ENCODE results near the gene NUP98.

Gene NUP98

DNA sequence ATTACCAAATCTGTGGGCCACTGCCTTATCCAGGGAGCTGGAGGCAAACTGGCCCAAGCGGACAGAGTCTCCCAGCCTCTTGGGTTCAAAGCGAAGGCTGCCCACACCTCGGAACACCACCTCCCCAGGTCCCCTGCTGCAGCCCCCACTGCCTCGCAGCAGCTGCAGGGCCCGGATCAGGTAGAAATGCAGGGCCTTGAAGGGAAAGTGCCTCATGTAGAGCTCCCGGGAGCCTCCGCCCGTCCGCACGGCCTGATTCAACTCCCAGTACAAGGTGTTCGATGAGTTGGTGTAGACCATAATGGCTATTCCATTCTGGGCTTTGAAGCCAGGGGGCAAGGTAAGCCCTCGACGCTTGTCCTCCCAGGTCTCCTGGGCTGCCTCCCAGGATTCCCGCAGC is 157.5 kb downstream of the NUP98 start:
- Histone ChIP-seq H3K36me3 (no peaks in the 10 kb centered on the region), H3K9me3 (no peaks in the 10 kb centered on the region), H3K27ac (no peak overlapping the region), H3K4me1 (peaks cover 0 to 19% (median 17%) of the 10 kb centered on the region in 4 donors), H3K27me3 (peaks cover 0 to 3% of the 10 kb centered on the region in 2 donors), H3K4me3 (no peak overlapping the region)
- no peak for DNase-seq
- intact Hi-C loops (cut with DNase I; ENCODE audit: low total_unique reads) = no loop called here
- TF ChIP-seq, protein P1, sequence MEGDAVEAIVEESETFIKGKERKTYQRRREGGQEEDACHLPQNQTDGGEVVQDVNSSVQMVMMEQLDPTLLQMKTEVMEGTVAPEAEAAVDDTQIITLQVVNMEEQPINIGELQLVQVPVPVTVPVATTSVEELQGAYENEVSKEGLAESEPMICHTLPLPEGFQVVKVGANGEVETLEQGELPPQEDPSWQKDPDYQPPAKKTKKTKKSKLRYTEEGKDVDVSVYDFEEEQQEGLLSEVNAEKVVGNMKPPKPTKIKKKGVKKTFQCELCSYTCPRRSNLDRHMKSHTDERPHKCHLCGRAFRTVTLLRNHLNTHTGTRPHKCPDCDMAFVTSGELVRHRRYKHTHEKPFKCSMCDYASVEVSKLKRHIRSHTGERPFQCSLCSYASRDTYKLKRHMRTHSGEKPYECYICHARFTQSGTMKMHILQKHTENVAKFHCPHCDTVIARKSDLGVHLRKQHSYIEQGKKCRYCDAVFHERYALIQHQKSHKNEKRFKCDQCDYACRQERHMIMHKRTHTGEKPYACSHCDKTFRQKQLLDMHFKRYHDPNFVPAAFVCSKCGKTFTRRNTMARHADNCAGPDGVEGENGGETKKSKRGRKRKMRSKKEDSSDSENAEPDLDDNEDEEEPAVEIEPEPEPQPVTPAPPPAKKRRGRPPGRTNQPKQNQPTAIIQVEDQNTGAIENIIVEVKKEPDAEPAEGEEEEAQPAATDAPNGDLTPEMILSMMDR (IDR thresholded peaks at IDR 0.05) = no peak

DNA sequence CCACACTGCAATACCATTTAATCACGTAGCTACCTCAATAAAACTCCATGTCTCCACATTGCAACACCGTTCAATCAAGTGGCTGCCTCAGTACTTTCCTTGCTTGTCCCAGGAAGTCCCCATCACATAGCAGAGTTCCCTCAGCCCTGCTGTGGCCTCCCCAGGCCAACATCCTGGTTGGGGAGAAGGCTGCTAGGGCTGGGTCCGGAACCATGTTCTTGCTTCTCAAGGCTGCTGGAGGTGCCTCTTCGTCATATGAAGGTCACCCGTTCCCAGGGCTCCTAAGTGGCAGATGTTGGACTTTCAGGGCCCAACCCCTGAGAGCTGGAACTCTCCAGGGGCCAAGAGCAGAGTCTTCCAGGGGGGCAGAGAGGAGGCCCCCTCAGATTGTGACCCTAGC is 158.8 kb downstream of the NUP98 start:
- no peak overlapping the region for H3K4me3 ChIP-seq
- no peak overlapping the region for H3K27ac ChIP-seq
- intact Hi-C loops (cut with DNase I; ENCODE audit: low total_unique reads) = no loop called here
- no peaks in the 10 kb centered on the region for H3K36me3 ChIP-seq
- TF ChIP-seq, protein P1 (IDR thresholded peaks at IDR 0.05) = no peak
- H3K4me1 ChIP-seq = peaks cover 0 to 19% (median 17%) of the 10 kb centered on the region in 4 donors
- H3K27me3 ChIP-seq = no peaks in the 10 kb centered on the region
- H3K9me3 ChIP-seq = no peaks in the 10 kb centered on the region
- no peak for DNase-seq

DNA sequence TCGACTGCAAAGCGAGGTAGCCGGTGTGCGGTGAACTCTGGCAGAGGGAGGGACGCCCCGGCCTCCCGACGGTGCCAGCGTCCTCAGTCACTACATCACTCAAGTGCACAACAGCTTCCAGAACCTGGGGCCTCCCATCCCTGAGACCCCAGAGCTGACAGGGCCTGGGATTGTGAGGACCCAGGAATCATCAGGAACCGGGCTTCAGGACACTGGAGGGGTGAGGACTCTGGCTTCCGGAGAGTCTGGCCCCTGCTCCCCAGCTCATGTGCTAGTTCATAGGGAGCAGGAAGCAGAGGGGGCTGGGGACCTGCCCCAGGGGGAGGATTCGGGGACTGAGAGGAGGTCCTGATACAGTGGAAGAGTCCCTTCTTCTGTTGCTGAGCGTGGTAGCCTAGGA is 160.2 kb downstream of the NUP98 start:
- TF ChIP-seq, protein P1 (IDR thresholded peaks at IDR 0.05) = no peak
- DNase-seq = no peak
- H3K4me3 ChIP-seq = no peak overlapping the region
- intact Hi-C loops (cut with DNase I; ENCODE audit: low total_unique reads) = no loop called here
- no peaks in the 10 kb centered on the region for H3K27me3 ChIP-seq
- peaks cover 0 to 8% (median 6%) of the 10 kb centered on the region in 4 donors for H3K4me1 ChIP-seq
- H3K27ac ChIP-seq = no peak overlapping the region
- H3K9me3 ChIP-seq = no peaks in the 10 kb centered on the region
- no peaks in the 10 kb centered on the region for H3K36me3 ChIP-seq

DNA sequence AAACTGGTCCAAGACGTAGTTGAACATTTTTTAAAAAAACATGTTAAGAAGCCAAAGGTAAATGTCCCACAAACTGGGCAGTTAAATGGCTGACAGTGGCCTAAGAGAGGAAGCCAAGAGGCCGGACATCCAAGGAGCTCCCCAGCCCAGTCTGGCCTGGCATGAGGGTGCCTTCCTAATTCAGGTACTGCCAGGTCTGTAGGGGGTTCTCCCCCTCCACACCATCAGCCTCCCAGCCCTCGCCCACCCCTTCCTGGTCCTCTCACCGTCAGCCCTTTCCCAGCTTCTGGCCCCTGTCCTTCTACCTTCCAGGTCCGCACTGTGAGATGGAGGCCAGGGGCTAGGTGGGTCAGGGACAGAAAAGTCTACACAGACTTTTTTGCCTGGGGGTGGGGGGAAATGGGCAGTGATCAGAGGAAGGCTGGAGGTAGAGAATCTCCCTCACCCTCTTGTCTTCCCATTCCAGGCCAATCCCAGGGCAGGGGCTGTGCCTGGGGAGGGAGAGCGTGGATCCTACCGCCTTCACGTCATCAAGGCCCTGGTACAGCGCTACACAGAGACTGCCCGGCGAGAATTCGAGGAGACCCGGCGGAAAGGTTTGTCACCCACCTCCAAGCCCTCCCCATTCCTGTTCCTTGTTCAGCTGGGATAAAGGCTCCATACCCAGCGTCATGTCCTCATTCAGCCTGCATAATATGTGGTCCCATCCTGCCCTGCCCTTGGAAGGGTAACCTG is 161.5 kb downstream of the NUP98 start:
- TF ChIP-seq, protein P1 (IDR thresholded peaks at IDR 0.05) = no peak
- Histone ChIP-seq H3K27me3 (no peaks in the 10 kb centered on the region), H3K36me3 (no peaks in the 10 kb centered on the region), H3K27ac (no peak overlapping the region), H3K9me3 (no peaks in the 10 kb centered on the region), H3K4me1 (no peaks in the 10 kb centered on the region), H3K4me3 (no peak overlapping the region)
- DNase-seq = no peak
- intact Hi-C loops (cut with DNase I; ENCODE audit: low total_unique reads) = no loop called here

DNA sequence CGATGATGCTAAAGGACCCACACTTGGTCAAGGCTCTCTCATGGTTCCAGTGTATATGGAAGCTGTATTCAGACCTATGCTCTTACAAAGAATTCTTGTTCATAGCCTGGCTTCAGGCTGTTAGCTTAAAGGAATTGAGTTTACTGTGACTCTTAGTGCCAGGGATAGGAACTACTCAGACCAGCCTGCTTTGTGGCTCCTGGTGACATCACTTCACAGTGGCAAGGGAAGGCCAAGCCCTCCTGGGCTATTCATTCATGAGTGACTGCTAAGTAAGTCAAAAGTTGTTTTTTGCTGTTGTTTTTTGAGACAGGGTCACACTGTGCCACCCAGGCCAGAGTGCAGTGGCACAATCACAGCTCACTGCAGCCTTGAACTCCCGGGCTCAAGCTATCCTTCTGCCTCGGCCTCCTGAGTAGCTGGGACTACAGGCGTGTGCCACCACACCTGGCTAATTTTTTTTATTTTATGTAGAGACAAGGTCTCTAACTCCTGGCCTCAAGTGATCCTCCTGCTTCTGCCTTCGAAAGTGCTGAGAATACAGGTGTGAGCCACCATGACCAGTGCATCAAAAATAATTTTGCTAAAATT is 165.2 kb downstream of the NUP98 start:
- Histone ChIP-seq H3K36me3 (no peaks in the 10 kb centered on the region), H3K4me1 (no peaks in the 10 kb centered on the region), H3K4me3 (no peak overlapping the region), H3K27me3 (no peaks in the 10 kb centered on the region), H3K9me3 (no peaks in the 10 kb centered on the region), H3K27ac (no peak overlapping the region)
- intact Hi-C loops (cut with DNase I; ENCODE audit: low total_unique reads) = no loop called here
- peak in 1 of 2 donors; percentile 10 for DNase-seq
- TF ChIP-seq, protein P1 (IDR thresholded peaks at IDR 0.05) = no peak
